Stimulated activated CD8-positive, alpha-beta memory T cell treated with anti-CD3 and anti-CD28 coated beads, Interleukin-15, amount 100 ng/mL, for 1 hour (primary cell): ENCODE results near the gene MYO10.
"Not testable (repeated sequence)": the region's sequence is repeated elsewhere in the genome, so short reads cannot be mapped to it uniquely, and the experiment has no call there.

Experiments used
- DNase-seq: peaks from one replicate; pipeline ENCODE4 v3.0.0-alpha.2; 2020; ENCODE audit warnings: low read depth

Gene MYO10

GRCh38 chr5:16862777-16863176 lies 73.3 kb downstream of the MYO10 start:
- no peak for DNase-seq

GRCh38 chr5:16859346-16859745 lies 76.7 kb downstream of the MYO10 start:
- no peak for DNase-seq

GRCh38 chr5:16858151-16858550 lies 77.9 kb downstream of the MYO10 start:
- DNase-seq: no peak

GRCh38 chr5:16857635-16858034 lies 78.5 kb downstream of the MYO10 start:
- DNase-seq: no peak

- DNase-seq: no peak
Observed at GRCh38 chr5:16856531-16856930, 79.6 kb downstream of the MYO10 start.

GRCh38 chr5:16855898-16856297 lies 80.2 kb downstream of the MYO10 start:
- DNase-seq: no peak

GRCh38 chr5:16855485-16855884 lies 80.6 kb downstream of the MYO10 start:
- DNase-seq: no peak

GRCh38 chr5:16854351-16854750 lies 81.7 kb downstream of the MYO10 start:
- DNase-seq: no peak

- no peak for DNase-seq
Observed at GRCh38 chr5:16853518-16853917, 82.6 kb downstream of the MYO10 start.

- DNase-seq: no peak
Observed at GRCh38 chr5:16852251-16853005, 83.7 kb downstream of the MYO10 start.

GRCh38 chr5:16849775-16850174 lies 86.3 kb downstream of the MYO10 start:
- DNase-seq: no peak

- DNase-seq: no peak
Observed at GRCh38 chr5:16849181-16849580, 86.9 kb downstream of the MYO10 start.

GRCh38 chr5:16844952-16845351 lies 91.1 kb downstream of the MYO10 start:
- no peak for DNase-seq

- no peak for DNase-seq
Observed at GRCh38 chr5:16842896-16843295, 93.2 kb downstream of the MYO10 start.

- DNase-seq: no peak
Observed at GRCh38 chr5:16841416-16841815, 94.7 kb downstream of the MYO10 start.

GRCh38 chr5:16837305-16837704 lies 98.8 kb downstream of the MYO10 start:
- DNase-seq: no peak

GRCh38 chr5:16834029-16834428 lies 102.1 kb downstream of the MYO10 start:
- no peak for DNase-seq

- not testable (repeated sequence) for DNase-seq
Observed at GRCh38 chr5:16831326-16831725, 104.8 kb downstream of the MYO10 start.

- no peak for DNase-seq
Observed at GRCh38 chr5:16827755-16828154, 108.3 kb downstream of the MYO10 start.

GRCh38 chr5:16826379-16827125 lies 109.5 kb downstream of the MYO10 start:
- DNase-seq: no peak

- DNase-seq: no peak
Observed at GRCh38 chr5:16819522-16820167, 116.4 kb downstream of the MYO10 start.

GRCh38 chr5:16815432-16815831 lies 120.7 kb downstream of the MYO10 start:
- no peak for DNase-seq

GRCh38 chr5:16812911-16813310 lies 123.2 kb downstream of the MYO10 start:
- DNase-seq: no peak
